KMS-11 (cell line): ENCODE results near the gene SPTA1.

Source experiments
- H2AFZ ChIP-seq: fragments of 200-600 bp; sonication (generic); 2 replicates; pipeline ENCODE4 v1.6.1; 2016; ENCODE audit warnings: antibody characterized with exemption, mixed run types, low read depth
- H3K27ac ChIP-seq: fragments of 200-600 bp; sonication (generic); 2 replicates; pipeline ENCODE4 v1.6.1; 2016; ENCODE audit warnings: mild to moderate bottlenecking, mixed run types
- H3K27me3 ChIP-seq: fragments of 200-600 bp; sonication (generic); 2 replicates; pipeline ENCODE4 v1.6.1; 2017; ENCODE audit warnings: mild to moderate bottlenecking, low read depth, mixed run types, moderate library complexity; ENCODE audit not compliant: insufficient read depth
- H3K36me3 ChIP-seq: fragments of 200-600 bp; sonication (generic); 2 replicates; pipeline ENCODE4 v1.6.1; 2017; ENCODE audit warnings: mild to moderate bottlenecking, mixed run types; ENCODE audit not compliant: insufficient read depth
- H3K4me1 ChIP-seq: fragments of 200-600 bp; sonication (generic); 2 replicates; pipeline ENCODE4 v1.6.1; 2016; ENCODE audit warnings: mild to moderate bottlenecking, low read depth, mixed run types; ENCODE audit not compliant: poor library complexity, severe bottlenecking
- H3K4me2 ChIP-seq: fragments of 200-600 bp; sonication (generic); 2 replicates; pipeline ENCODE4 v1.7.0; 2016; ENCODE audit warnings: mild to moderate bottlenecking, mixed run types
- H3K4me3 ChIP-seq: fragments of 200-600 bp; sonication (generic); IDR thresholded peaks from 2 replicates; pipeline ENCODE4 v1.6.1; 2017; ENCODE audit warnings: low read depth, low read length, mixed read lengths; ENCODE audit not compliant: insufficient read depth
- H3K79me2 ChIP-seq: fragments of 200-600 bp; sonication (generic); 2 replicates; pipeline ENCODE4 v1.6.1; 2016; ENCODE audit warnings: low read depth, mixed run types; ENCODE audit not compliant: insufficient read depth
- H3K9ac ChIP-seq: fragments of 200-600 bp; sonication (generic); 2 replicates; pipeline ENCODE4 v1.6.1; 2016; ENCODE audit warnings: mild to moderate bottlenecking, mixed run types
- H4K20me1 ChIP-seq: fragments of 200-600 bp; sonication (generic); 2 replicates; pipeline ENCODE4 v1.6.1; 2016; ENCODE audit warnings: mild to moderate bottlenecking, mixed run types; ENCODE audit not compliant: insufficient read depth
- TF ChIP-seq, protein P1 (sequence below): fragments of 200-600 bp; sonication (generic); conservative IDR thresholded peaks from 2 replicates; pipeline ENCODE4 v1.6.1; 2017; ENCODE audit warnings: low read depth, mild to moderate bottlenecking, antibody characterized with exemption, low read length, moderate library complexity, mixed read lengths

Gene SPTA1

DNA sequence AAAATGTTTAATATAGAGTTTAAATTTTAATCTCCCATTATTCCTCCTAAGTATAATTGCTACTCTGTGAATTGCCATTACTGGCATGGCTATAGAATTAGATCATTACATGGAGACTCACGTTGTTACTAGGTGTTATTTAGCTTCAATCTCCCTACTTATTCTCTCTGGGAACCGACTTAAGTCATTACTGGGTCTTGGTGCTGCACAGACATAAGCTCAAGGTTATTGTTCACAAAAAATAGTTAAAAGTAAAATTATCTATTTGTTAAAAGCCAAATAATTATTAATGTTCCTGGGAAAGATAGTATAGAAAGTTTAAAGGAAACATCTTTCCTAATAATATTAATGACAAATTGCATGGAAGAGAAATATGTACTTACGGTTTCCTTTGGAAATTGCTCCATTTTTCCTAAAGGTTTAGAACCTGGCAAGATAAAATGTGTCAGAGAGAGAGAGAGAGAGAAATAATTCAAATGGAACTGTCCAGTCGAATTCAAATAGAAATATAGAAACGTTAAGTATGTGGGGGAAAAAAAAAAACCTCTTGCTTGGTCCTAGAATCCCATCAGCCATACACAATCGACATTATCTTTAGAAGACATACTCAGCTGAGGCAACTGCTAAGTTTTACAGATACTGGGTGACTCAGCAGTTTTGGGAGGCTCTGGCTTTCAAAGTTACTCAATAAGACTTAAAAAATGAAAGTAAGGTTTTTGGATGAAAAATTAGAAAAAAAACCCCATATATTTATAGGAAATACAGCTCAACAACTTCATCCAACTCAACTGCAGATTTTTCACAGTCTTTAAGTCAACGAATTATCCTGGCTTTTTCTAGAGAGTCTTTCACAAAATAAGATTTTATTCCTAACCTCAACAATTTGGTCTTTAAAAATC, at the start of gene SPTA1:
SPTA1 (minus strand) TSS at position 605 of the 899 bp plus-strand sequence; CDS start at position 407, 198 bp downstream.
- H2AFZ ChIP-seq: peak within 1 kb of the TSS; percentile 25; the same call in 1 of the 2 replicates

GRCh38 chr1:158735848-158736247, 49.3 kb upstream of the SPTA1 start:
- Histone ChIP-seq H3K4me2 (no peak overlapping the region), H3K27me3 (no peaks in the 10 kb centered on the region), H3K4me3 (no peak overlapping the region), H3K9ac (no peak overlapping the region), H3K36me3 (no peaks in the 10 kb centered on the region), H3K4me1 (no peaks in the 10 kb centered on the region), H3K79me2 (no peaks in the 10 kb centered on the region), H3K27ac (no peak overlapping the region), H4K20me1 (no peaks in the 10 kb centered on the region), H2AFZ (no peak overlapping the region)
- TF ChIP-seq, protein P1, sequence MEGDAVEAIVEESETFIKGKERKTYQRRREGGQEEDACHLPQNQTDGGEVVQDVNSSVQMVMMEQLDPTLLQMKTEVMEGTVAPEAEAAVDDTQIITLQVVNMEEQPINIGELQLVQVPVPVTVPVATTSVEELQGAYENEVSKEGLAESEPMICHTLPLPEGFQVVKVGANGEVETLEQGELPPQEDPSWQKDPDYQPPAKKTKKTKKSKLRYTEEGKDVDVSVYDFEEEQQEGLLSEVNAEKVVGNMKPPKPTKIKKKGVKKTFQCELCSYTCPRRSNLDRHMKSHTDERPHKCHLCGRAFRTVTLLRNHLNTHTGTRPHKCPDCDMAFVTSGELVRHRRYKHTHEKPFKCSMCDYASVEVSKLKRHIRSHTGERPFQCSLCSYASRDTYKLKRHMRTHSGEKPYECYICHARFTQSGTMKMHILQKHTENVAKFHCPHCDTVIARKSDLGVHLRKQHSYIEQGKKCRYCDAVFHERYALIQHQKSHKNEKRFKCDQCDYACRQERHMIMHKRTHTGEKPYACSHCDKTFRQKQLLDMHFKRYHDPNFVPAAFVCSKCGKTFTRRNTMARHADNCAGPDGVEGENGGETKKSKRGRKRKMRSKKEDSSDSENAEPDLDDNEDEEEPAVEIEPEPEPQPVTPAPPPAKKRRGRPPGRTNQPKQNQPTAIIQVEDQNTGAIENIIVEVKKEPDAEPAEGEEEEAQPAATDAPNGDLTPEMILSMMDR: no peak

More for the DNA sequence above, at the start of gene SPTA1:
- peaks cover 9% of the 10 kb centered on the region for H3K4me1 ChIP-seq
- H3K36me3 ChIP-seq: no peaks in the 10 kb centered on the region
- H4K20me1 ChIP-seq: no peaks in the 10 kb centered on the region
- H3K4me3 ChIP-seq: peak within 1 kb of the TSS; percentile 56
- no peaks in the 10 kb centered on the region for H3K79me2 ChIP-seq
- TF ChIP-seq, protein P1: no peak
- H3K27ac ChIP-seq: no peak within 1 kb of the TSS
- H3K4me2 ChIP-seq: peak within 1 kb of the TSS; percentile 7
- no peaks in the 10 kb centered on the region for H3K27me3 ChIP-seq
- no peak within 1 kb of the TSS for H3K9ac ChIP-seq

DNA sequence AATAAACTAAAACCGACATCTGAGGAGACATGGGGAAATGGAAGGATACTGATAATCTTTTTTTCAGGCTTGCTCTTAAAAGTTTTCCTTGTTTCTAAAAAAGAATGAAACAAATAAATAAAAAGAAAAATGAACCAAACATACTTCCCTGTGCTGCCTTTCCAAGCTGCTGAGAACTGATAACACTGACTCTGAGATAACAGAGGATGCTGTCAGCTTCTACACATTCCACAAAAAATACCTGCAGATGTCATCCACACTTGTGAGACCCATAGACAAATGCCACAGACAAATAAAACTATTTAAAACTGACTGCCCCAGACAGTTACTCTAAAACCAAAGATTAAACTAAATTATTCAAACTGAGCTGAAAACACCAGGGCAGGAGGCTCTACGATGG, 46.0 kb upstream of the SPTA1 start:
- TF ChIP-seq, protein P1: no peak
- H3K4me1 ChIP-seq: peaks cover 5% of the 10 kb centered on the region

GRCh38 chr1:158731707-158732106, 45.2 kb upstream of the SPTA1 start:
- no peaks in the 10 kb centered on the region for H4K20me1 ChIP-seq
- no peak overlapping the region for H3K4me2 ChIP-seq
- no peaks in the 10 kb centered on the region for H3K27me3 ChIP-seq
- H3K27ac ChIP-seq: no peak overlapping the region
- no peak overlapping the region for H2AFZ ChIP-seq
- no peaks in the 10 kb centered on the region for H3K36me3 ChIP-seq
- no peak overlapping the region for H3K4me3 ChIP-seq
- H3K4me1 ChIP-seq: peaks cover 5% of the 10 kb centered on the region
- H3K79me2 ChIP-seq: no peaks in the 10 kb centered on the region
- no peak overlapping the region for H3K9ac ChIP-seq
- TF ChIP-seq, protein P1: no peak

More for the DNA sequence above, 46.0 kb upstream of the SPTA1 start:
- H3K27ac ChIP-seq: no peak overlapping the region
- H2AFZ ChIP-seq: no peak overlapping the region
- H3K27me3 ChIP-seq: no peaks in the 10 kb centered on the region
- no peak overlapping the region for H3K4me2 ChIP-seq
- no peaks in the 10 kb centered on the region for H4K20me1 ChIP-seq
- H3K36me3 ChIP-seq: no peaks in the 10 kb centered on the region
- H3K79me2 ChIP-seq: no peaks in the 10 kb centered on the region
- H3K9ac ChIP-seq: no peak overlapping the region
- H3K4me3 ChIP-seq: no peak overlapping the region
